ENCODE data around the gene CYYR1. TPM values are rescaled to one million over a fixed set of nuclear protein-coding genes. Genes with fewer than 3 reads are reported as not detected.

The CYYR1 gene
- total and polyA plus RNA-seq, 7 donors = 1.8 to 13.0 (median 4.5) TPM

DNA sequence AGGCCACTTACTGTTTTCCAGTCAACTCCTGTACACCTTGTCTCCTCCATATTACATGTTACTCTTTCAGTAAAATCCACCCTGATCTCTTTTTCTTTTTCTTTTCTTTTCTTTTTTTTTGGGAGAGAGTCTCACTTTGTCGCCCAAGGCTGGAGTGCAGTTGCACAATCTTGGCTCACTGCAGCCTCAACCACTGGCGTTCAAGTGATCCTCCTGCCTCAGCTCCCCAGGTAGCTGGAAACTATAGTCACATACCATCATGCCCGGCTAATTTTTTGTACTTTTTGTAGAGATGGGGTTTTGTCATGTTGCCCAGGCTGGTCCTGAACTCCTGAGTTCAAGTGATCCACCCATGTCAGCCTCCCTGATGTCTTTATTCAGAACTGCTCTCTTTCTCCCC, 57.8 kb downstream of the CYYR1 start:
- DNase-seq = no peak

DNA sequence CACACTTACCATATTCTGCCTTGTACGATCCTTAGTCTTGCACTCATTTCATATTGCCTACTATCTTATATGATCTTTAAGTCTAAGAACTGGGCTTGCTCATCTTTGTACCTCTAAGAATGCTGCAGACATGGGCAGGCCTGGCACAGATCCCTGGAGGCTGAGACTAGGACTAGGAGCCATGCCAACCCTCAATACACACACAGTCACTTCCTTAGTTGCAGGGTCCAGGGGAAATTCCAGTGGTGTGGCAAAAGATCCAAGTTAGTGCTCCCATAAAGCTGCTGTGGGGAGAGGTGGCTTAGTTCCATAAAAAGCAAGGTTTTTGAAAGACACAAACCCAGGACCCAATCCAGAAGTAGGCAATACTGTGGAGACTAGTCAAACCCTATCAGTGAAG, 59.9 kb downstream of the CYYR1 start:
- H3K27me3 ChIP-seq = no peaks in the 10 kb centered on the region
- intact Hi-C loops (cut with DNase I) = no loop called here
- 94 to 95% methylated on average over 1 of the region's 1 CpG for WGBS, 2 donors
- H3K36me3 ChIP-seq = no peaks in the 10 kb centered on the region
- no peaks in the 10 kb centered on the region for H3K9me3 ChIP-seq
- no peak overlapping the region for H3K27ac ChIP-seq
- TF ChIP-seq, protein P1, sequence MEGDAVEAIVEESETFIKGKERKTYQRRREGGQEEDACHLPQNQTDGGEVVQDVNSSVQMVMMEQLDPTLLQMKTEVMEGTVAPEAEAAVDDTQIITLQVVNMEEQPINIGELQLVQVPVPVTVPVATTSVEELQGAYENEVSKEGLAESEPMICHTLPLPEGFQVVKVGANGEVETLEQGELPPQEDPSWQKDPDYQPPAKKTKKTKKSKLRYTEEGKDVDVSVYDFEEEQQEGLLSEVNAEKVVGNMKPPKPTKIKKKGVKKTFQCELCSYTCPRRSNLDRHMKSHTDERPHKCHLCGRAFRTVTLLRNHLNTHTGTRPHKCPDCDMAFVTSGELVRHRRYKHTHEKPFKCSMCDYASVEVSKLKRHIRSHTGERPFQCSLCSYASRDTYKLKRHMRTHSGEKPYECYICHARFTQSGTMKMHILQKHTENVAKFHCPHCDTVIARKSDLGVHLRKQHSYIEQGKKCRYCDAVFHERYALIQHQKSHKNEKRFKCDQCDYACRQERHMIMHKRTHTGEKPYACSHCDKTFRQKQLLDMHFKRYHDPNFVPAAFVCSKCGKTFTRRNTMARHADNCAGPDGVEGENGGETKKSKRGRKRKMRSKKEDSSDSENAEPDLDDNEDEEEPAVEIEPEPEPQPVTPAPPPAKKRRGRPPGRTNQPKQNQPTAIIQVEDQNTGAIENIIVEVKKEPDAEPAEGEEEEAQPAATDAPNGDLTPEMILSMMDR (IDR thresholded peaks at IDR 0.05) = no peak
- no peak for TF ChIP-seq EP300 (IDR thresholded peaks at IDR 0.05)
- no peak for TF ChIP-seq POLR2AphosphoS5 (IDR thresholded peaks at IDR 0.05)
- TF ChIP-seq POLR2A (IDR thresholded peaks at IDR 0.05) = no peak
- H3K4me1 ChIP-seq = no peaks in the 10 kb centered on the region
- H3K4me3 ChIP-seq = no peak overlapping the region
- no peak for DNase-seq

More for the DNA sequence above, 57.8 kb downstream of the CYYR1 start:
- Histone ChIP-seq H3K36me3 (no peaks in the 10 kb centered on the region), H3K4me3 (no peak overlapping the region), H3K4me1 (no peaks in the 10 kb centered on the region), H3K9me3 (no peaks in the 10 kb centered on the region), H3K27ac (no peak overlapping the region), H3K27me3 (no peaks in the 10 kb centered on the region)
- intact Hi-C loops (cut with DNase I) = no loop called here
- TF ChIP-seq POLR2A (IDR thresholded peaks at IDR 0.05) = no peak
- no peak for TF ChIP-seq POLR2AphosphoS5 (IDR thresholded peaks at IDR 0.05)
- TF ChIP-seq, protein P1 (IDR thresholded peaks at IDR 0.05) = no peak
- no peak for TF ChIP-seq EP300 (IDR thresholded peaks at IDR 0.05)
- WGBS, 2 donors = 61 to 74% methylated on average over 3 of the region's 3 CpGs

DNA sequence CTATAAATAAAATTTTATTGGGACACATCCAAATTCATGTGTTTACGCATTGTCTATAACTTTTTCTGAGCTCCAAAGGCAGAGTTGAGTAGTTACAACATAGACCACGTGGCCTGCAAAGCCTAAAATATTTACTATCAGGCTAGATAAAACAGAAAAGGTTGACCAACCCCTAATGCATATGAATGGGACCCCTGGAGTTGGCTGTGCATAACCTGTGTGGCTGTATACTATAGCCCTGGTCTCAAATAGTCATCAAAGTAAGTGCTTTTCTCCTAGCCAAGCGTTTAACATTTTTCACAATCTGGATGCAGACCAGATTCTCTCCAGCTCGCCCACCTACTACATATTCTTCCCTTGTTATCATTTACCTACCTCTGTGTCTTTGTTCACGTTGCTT, 60.4 kb downstream of the CYYR1 start:
- H3K9me3 ChIP-seq = no peaks in the 10 kb centered on the region
- H3K27ac ChIP-seq = no peak overlapping the region
- intact Hi-C loops (cut with DNase I) = no loop called here
- no peaks in the 10 kb centered on the region for H3K27me3 ChIP-seq
- H3K36me3 ChIP-seq = no peaks in the 10 kb centered on the region
- no peak overlapping the region for H3K4me3 ChIP-seq
- no peaks in the 10 kb centered on the region for H3K4me1 ChIP-seq
- WGBS, 2 donors = 70 to 76% methylated on average over 5 of the region's 5 CpGs
- no peak for DNase-seq
- TF ChIP-seq, protein P1 (IDR thresholded peaks at IDR 0.05) = no peak
- TF ChIP-seq POLR2AphosphoS5 (IDR thresholded peaks at IDR 0.05) = no peak
- TF ChIP-seq EP300 (IDR thresholded peaks at IDR 0.05) = no peak
- no peak for TF ChIP-seq POLR2A (IDR thresholded peaks at IDR 0.05)

DNA sequence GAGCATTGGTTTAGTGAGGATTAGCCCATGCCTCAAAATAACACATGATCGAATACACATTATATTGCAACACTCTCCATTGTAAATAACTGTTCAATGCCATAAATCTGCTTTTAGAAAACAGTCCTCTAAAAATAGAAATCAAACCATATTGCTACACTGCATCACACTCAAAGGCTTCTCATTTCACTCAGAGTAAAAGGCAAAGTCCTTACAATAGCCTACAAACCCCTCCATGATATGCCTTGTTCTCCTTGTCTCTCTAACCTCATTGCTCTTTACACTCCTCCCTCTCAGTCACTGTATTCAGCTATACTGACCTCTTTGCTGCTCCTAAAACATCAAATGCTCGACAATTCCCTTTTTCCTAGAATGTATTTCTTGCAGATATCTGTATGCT, 64.2 kb downstream of the CYYR1 start:
- no peak overlapping the region for H3K4me3 ChIP-seq
- H3K27ac ChIP-seq = no peak overlapping the region
- intact Hi-C loops (cut with DNase I) = no loop called here
- H3K36me3 ChIP-seq = no peaks in the 10 kb centered on the region
- WGBS, 2 donors = 52 to 73% methylated on average over 2 of the region's 2 CpGs
- DNase-seq = no peak
- TF ChIP-seq POLR2AphosphoS5 (IDR thresholded peaks at IDR 0.05) (no peak), EP300 (IDR thresholded peaks at IDR 0.05) (no peak)
- no peaks in the 10 kb centered on the region for H3K27me3 ChIP-seq
- H3K4me1 ChIP-seq = no peaks in the 10 kb centered on the region
- H3K9me3 ChIP-seq = no peaks in the 10 kb centered on the region

DNA sequence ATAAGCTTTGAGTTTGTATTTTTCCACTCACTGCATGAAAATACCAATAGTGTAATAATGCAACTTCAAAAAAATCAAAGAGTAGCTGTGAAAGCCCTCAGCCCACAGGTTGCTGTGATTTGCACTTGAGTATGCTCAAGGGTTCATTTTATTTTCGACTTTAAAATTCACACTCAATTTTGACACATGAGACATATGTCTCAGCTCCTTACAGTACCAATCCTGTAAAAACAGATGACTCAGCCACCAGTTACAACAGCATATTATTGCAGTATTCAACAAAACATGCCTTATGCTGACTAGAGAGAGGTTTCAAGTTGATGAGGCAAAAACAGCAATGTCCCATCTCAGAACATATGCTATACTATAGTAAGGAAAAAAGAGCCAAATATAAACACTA, 66.1 kb downstream of the CYYR1 start:
- Histone ChIP-seq H3K36me3 (no peaks in the 10 kb centered on the region), H3K9me3 (no peaks in the 10 kb centered on the region), H3K4me3 (no peak overlapping the region), H3K27me3 (no peaks in the 10 kb centered on the region), H3K4me1 (no peaks in the 10 kb centered on the region), H3K27ac (no peak overlapping the region)
- 72 to 80% methylated on average over 1 of the region's 1 CpG for whole genome bisulfite sequencing, 2 donors
- intact Hi-C loops (cut with DNase I) = no loop called here
- no peak for DNase-seq
- TF ChIP-seq POLR2A (IDR thresholded peaks at IDR 0.05) (no peak), EP300 (IDR thresholded peaks at IDR 0.05) (no peak), POLR2AphosphoS5 (IDR thresholded peaks at IDR 0.05) (no peak)
- TF ChIP-seq, protein P1 (IDR thresholded peaks at IDR 0.05) = no peak
